ENCODE results near the gene PXN. TPM values are rescaled to one million over a fixed set of nuclear protein-coding genes. Genes with fewer than 3 reads are reported as not detected.

PXN gene
- total and polyA plus RNA-seq, 2 of the 13 experiments (the other 11 are each of a cell fraction or from before 2014, with no cell fraction given), result 13.6 to 14.2 TPM

DNA sequence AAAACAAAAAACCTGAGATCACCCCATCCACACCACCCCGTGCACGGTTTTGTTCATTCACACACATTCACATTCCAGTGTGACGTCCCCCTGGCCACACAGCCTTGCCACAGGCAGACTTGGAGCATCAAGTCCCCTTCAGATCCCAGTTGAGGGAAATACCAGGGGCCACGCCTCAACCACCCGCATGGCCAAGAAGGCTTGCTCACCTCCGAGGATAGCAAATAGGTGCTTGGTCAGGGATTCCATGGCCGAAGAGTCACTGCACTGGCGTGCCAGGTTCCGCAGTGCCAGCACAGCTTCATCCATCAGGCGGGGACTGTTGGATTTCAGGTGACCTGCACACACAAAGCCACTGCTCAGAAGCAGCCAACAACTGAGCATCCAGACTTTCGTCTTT is 90.0 kb downstream of the PXN start (continued):
- TF ChIP-seq MEF2D (CRISPR knock-in tag; IDR thresholded peaks at IDR 0.05) (no peak), THYN1 (CRISPR knock-in tag; IDR thresholded peaks at IDR 0.05; ENCODE audit: borderline replicate concordance, low read depth) (no peak)

DNA sequence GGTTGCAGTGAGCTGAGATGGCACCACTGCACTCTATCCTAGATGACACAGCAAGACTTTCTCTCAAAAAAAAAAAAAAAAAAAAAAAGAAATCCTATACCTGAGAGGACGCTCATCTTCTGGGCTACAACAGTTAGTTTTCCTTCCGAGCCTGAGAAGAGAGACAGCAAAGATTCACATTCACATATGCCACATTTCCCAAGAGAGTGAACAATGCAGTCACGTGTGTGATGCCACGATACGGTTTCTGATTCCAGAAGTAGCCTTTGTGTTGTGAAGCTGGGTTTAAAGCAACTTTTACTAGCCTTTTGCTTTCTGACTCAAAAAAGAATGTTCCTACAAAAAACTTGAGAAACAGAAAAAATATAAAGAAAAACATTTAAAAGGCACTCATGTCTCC is 90.5 kb downstream of the PXN start:
- H2AFZ ChIP-seq (ENCODE audit: low read length), result no peak overlapping the region
- no peaks in the 10 kb centered on the region for H3K4me1 ChIP-seq (ENCODE audit: insufficient read depth, low read length)
- no TSS peak for BruUV-seq (replicated peaks)
- no peak overlapping the region for H3K4me2 ChIP-seq (ENCODE audit: low read depth, low read length)
- ChIA-PET POLR2A (interaction anchor here (1.3 kb wide), 1 partner anchor 26 kb away, joined by 3 read pairs; the partner anchor contains the start of gene RPLP0), CTCF (ENCODE audit: low intra/inter-chr PET ratio, low total read pairs) (no interaction called here)
- ATAC-seq (no peak), FAIRE-seq (no peak), DNase-seq (ENCODE audit: low spot score) (no peak)
- H3K79me2 ChIP-seq (ENCODE audit: insufficient read depth, low read length), result no peaks in the 10 kb centered on the region
- no peaks in the 10 kb centered on the region for H4K20me1 ChIP-seq (ENCODE audit: insufficient read depth, low read length)
- peaks cover 47 to 90% of the 10 kb centered on the region in 2 experiments for H3K36me3 ChIP-seq (replicated peaks in 1 of 2; ENCODE audit: control insufficient read depth in 1 of 2, insufficient read depth in 2 of 2, low read length in 2 of 2)
- no peaks in the 10 kb centered on the region for H3K27me3 ChIP-seq (ENCODE audit: control insufficient read depth in 1 of 2, insufficient read depth in 2 of 2, low read length in 2 of 2)
- in situ Hi-C loops (cut with HindIII; ENCODE audit: extremely low pct_ligation_motif_present, low pct_unique_long_range_greater_than_20kb) (no loop called here), intact Hi-C loops (cut with micrococcal nuclease; ENCODE audit: unreplicated experiment) (no loop called here)
- no peak overlapping the region for H3K4me3 ChIP-seq (replicated peaks in 1 of 3; ENCODE audit: insufficient read depth in 1 of 3, low read depth in 2 of 3, low read length in 3 of 3)
- no peak for TF ChIP-seq ZNF747 (CRISPR knock-in tag; IDR thresholded peaks at IDR 0.05; ENCODE audit: borderline replicate concordance)
- TF ChIP-seq, protein P1, sequence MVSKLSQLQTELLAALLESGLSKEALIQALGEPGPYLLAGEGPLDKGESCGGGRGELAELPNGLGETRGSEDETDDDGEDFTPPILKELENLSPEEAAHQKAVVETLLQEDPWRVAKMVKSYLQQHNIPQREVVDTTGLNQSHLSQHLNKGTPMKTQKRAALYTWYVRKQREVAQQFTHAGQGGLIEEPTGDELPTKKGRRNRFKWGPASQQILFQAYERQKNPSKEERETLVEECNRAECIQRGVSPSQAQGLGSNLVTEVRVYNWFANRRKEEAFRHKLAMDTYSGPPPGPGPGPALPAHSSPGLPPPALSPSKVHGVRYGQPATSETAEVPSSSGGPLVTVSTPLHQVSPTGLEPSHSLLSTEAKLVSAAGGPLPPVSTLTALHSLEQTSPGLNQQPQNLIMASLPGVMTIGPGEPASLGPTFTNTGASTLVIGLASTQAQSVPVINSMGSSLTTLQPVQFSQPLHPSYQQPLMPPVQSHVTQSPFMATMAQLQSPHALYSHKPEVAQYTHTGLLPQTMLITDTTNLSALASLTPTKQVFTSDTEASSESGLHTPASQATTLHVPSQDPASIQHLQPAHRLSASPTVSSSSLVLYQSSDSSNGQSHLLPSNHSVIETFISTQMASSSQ (IDR thresholded peaks at IDR 0.05; ENCODE audit: low read depth), result no peak
- TF ChIP-seq, protein P1 (CRISPR knock-in tag; IDR thresholded peaks at IDR 0.05; ENCODE audit: borderline replicate concordance), result no peak
- H3K9me3 ChIP-seq (ENCODE audit: low read length), result no peaks in the 10 kb centered on the region
- WGBS (ENCODE audit: low lambda C conversion rate), result 98% methylated on average over 5 of the region's 5 CpGs
- H3K27ac ChIP-seq (ENCODE audit: extremely low read length, insufficient read depth, low read length), result no peak overlapping the region
- H3K9ac ChIP-seq (ENCODE audit: insufficient read depth, low read depth, low read length), result no peak overlapping the region

Measured in HepG2 (cell line).